Pancreas (tissue), 10 donors: ENCODE data around the gene SYNE2. TPM values are rescaled to one million over a fixed set of nuclear protein-coding genes. Genes with fewer than 3 reads are reported as not detected.
"Not testable (repeated sequence)": the region's sequence is repeated elsewhere in the genome, so short reads cannot be mapped to it uniquely, and the experiment has no call there.

ENCODE experiments used
- ATAC-seq, 4 donors: fragments of 200-7000 bp; cut with Tn5 transposase; one replicate each; pipeline versions ENCODE4 v1.8.0 to v1.9.1; 2020; ENCODE audit warnings: mild to moderate bottlenecking in 4 of 4, moderate library complexity in 4 of 4
- DNase-seq, 6 donors: peaks; one replicate each; pipeline ENCODE4 v3.0.0-alpha.2; 2020
- FAIRE-seq: peaks from 2 replicates; lab custom pipeline; 2012; peaks lifted over from hg19 to GRCh38; lab: Jason Lieb, UNC
- H3K27ac ChIP-seq, 4 donors: fragments of 200-600 bp; sonication (generic); 1 replicate in 3 of 4; 2 replicates in 1 of 4; pipeline versions ENCODE4 v1.5.0 to v1.8.0; 2020
- H3K27me3 ChIP-seq, 4 donors: fragments of 200-600 bp; one replicate each; pipeline ENCODE4 v1.8.0; 2021
- H3K36me3 ChIP-seq, 3 donors: fragments of 200-600 bp; sonication (generic) in 1 of 3; one replicate each; pipeline versions ENCODE4 v1.5.0 to v1.8.0; 2020 to 2021
- H3K4me1 ChIP-seq, 3 donors: fragments of 200-600 bp; one replicate each; pipeline ENCODE4 v1.8.0; 2021
- H3K4me3 ChIP-seq, 4 donors: fragments of 200-600 bp; sonication (generic) in 2 of 4; one replicate each; pipeline versions ENCODE4 v1.5.0 to v1.8.0; 2020 to 2021
- H3K9me3 ChIP-seq, 4 donors: fragments of 200-600 bp; one replicate each; pipeline ENCODE4 v1.8.0; 2021
- CTCF ChIP-seq, 4 donors: fragments of 200-600 bp; sonication (generic) in 3 of 4; IDR thresholded peaks; one replicate each; pipeline versions ENCODE4 v1.5.0 to v1.8.0; 2021; ENCODE audit warnings: antibody characterized with exemption in 4 of 4
- WGBS, 2 donors: extraction: QIAGEN DNeasy Blood & Tissue Kit; methylation state at CpG; one replicate each; pipeline ENCODE4 v1.1.7; 2013; 5-methylcytosine and 5-hydroxymethylcytosine counted together
- intact Hi-C, 3 donors: fragments of 100-400 bp; cut with DNase I; formaldehyde crosslinking; loops; one replicate each; pipeline versions ENCODE4 v1.11.1 to v1.14.2; 2022
- polyA plus RNA-seq, 2 donors: library from polyadenylated mRNA; stranded (reverse); fragments of 200-250 nt; gene quantifications; one replicate each; pipeline ENCODE4 v1.2.3, GENCODE V29; 2013
- total RNA-seq, 6 donors: library from RNA; stranded (reverse); fragmentation: NEBNext Ultra II Directional in 4 of 6; extraction: Animal tissue kit (Norgen Biotek cat#: 25700) in 4 of 6; gene quantifications; one replicate each; pipeline versions ENCODE4 v1.2.1 to v1.2.4, GENCODE V29; 2021 to 2023
- donor health status: healthy with polysubstance abuse.
- donor health status: DM: no; HTN: no; CAD: no; lungs with moderate emphysema.
- donor health status: DM: no; HTN: no; CAD: no.
- donor health status: control.
- donor health status: control.
- donor health status: Bipolar disorder and iron deficiency.
- donor health status: DM: yes; HTN: yes; CAD: no.
- donor health status: DM: no; HTN: no; CAD: no.
- donor health status: DM: no; HTN: no; CAD: no.
- donor health status: DM: yes; HTN: yes; CAD: no.

Gene SYNE2
- total RNA-seq (100 to 1,000 TPM in 1 of 6 donors, 10 to 100 TPM in 5; 45.2 to 103 (median 57.4) TPM), polyA plus RNA-seq (10 to 100 TPM; 46.4 to 57.5 TPM)

- peak; percentile 76 to 95 (median 84) for DNase-seq
- Histone ChIP-seq H3K27me3 (no peaks in the 10 kb centered on the region), H3K9me3 (no peaks in the 10 kb centered on the region), H3K36me3 (no peaks in the 10 kb centered on the region), H3K4me3 (peak within 1 kb of the TSS; percentile 43 to 80 (median 78)), H3K27ac (peak within 1 kb of the TSS; percentile 76 to 95 (median 89)), H3K4me1 (peaks cover 0 to 14% (median 8%) of the 10 kb centered on the region in 3 donors)
- FAIRE-seq: no peak
- WGBS, 2 donors: 1% methylated on average over 86 to 123 of the region's 124 CpGs
- TF ChIP-seq CTCF (IDR thresholded peaks at IDR 0.05): peak in 1 of 4 donors; percentile 20
- intact Hi-C loops: loop anchor here in 1 of 3 donors (10.0 kb wide), 1 partner anchor 72 kb away; no protein-coding TSS in a partner anchor
- peak; percentile 88 to 94 (median 94) for ATAC-seq
Observed at GRCh38 chr14:63852817-63853731, at the start of gene SYNE2. SYNE2 (plus strand) TSS chr14:63853004; CDS start chr14:63909149, 56,145 bp downstream.

- 91% methylated on average over 32 to 35 of the region's 35 CpGs for WGBS, 2 donors
- DNase-seq: peak in 1 of 6 donors; percentile 40
- ATAC-seq, H3K27me3 ChIP-seq, FAIRE-seq, H3K4me3 ChIP-seq, H3K4me1 ChIP-seq, H3K27ac ChIP-seq, H3K36me3 ChIP-seq, intact Hi-C loops, H3K9me3 ChIP-seq: not testable (repeated sequence)
Observed at GRCh38 chr14:63803221-63803791, 49.5 kb upstream of the SYNE2 start.

GRCh38 chr14:63806064-63806463, 46.7 kb upstream of the SYNE2 start:
- DNase-seq, H3K9me3 ChIP-seq, H3K4me1 ChIP-seq, intact Hi-C loops, H3K27ac ChIP-seq, FAIRE-seq, H3K27me3 ChIP-seq, H3K36me3 ChIP-seq, H3K4me3 ChIP-seq, ATAC-seq: not testable (repeated sequence)
- 81 to 86% methylated on average over 2 of the region's 2 CpGs for WGBS, 2 donors

GRCh38 chr14:63811692-63812091, 41.1 kb upstream of the SYNE2 start:
- DNase-seq, H3K9me3 ChIP-seq, H3K27ac ChIP-seq, H3K27me3 ChIP-seq, H3K36me3 ChIP-seq, ATAC-seq, H3K4me1 ChIP-seq, FAIRE-seq, H3K4me3 ChIP-seq, intact Hi-C loops: not testable (repeated sequence)
- WGBS, 2 donors: 73 to 80% methylated on average over 3 of the region's 3 CpGs

GRCh38 chr14:63833728-63834127, 19.1 kb upstream of the SYNE2 start:
- Histone ChIP-seq H3K27me3 (no peaks in the 10 kb centered on the region), H3K9me3 (no peaks in the 10 kb centered on the region), H3K36me3 (no peaks in the 10 kb centered on the region), H3K4me1 (no peaks in the 10 kb centered on the region), H3K27ac (no peak overlapping the region), H3K4me3 (no peak overlapping the region)
- DNase-seq (no peak), FAIRE-seq (no peak), ATAC-seq (no peak)
- WGBS, 2 donors: 97 to 98% methylated on average over 1 of the region's 1 CpG
- intact Hi-C loops: no loop called here
- TF ChIP-seq CTCF (IDR thresholded peaks at IDR 0.05): no peak

- Histone ChIP-seq H3K27ac (no peak overlapping the region), H3K27me3 (no peaks in the 10 kb centered on the region), H3K4me1 (no peaks in the 10 kb centered on the region), H3K9me3 (no peaks in the 10 kb centered on the region), H3K4me3 (no peak overlapping the region), H3K36me3 (no peaks in the 10 kb centered on the region)
- 20 to 33% methylated on average over 1 of the region's 1 CpG for WGBS, 2 donors
- DNase-seq: no peak
- TF ChIP-seq CTCF (IDR thresholded peaks at IDR 0.05): no peak
- intact Hi-C loops: no loop called here
- ATAC-seq: no peak
- FAIRE-seq: no peak
Observed at GRCh38 chr14:63840981-63841380, 11.8 kb upstream of the SYNE2 start.
